Testis (tissue), 2 donors: ENCODE data around the gene NTM.

ENCODE experiments used
- POLR2A ChIP-seq: fragments of 450-650 bp; IDR thresholded peaks from one replicate; pipeline ENCODE4 v1.6.1; 2017; ENCODE audit warnings: antibody characterized with exemption, mild to moderate bottlenecking, moderate library complexity
- TF ChIP-seq, protein P1 (sequence below), 3 experiments: fragments of 450-650 bp in 2 of 3; fragments of 200-600 bp in 1 of 3; sonication (generic) in 1 of 3; IDR thresholded peaks; one replicate each; pipeline ENCODE4 v1.5.1; 2016 to 2019; ENCODE audit warnings: antibody characterized with exemption in 3 of 3, mild to moderate bottlenecking in 2 of 3, moderate library complexity in 1 of 3

DNA sequence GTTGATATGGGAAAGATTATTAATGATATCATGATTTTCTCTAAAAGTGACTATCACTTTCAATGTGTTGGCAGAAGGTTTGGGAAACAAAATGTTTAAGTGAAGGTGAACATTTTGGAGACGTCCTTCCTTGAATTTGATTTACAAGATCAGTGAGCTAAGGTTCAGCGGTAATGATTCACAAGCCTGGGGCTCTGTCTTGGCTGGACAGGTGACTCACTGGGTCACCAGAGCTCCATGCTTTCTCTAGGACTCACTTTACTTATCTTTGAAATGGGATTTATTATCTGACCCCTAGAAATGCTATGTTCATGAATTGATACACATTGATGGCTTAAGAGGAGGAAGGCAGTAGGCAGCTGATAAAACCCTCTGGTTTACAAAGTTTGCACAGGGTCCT lies 437.5 kb downstream of the NTM start:
- TF ChIP-seq, protein P1, sequence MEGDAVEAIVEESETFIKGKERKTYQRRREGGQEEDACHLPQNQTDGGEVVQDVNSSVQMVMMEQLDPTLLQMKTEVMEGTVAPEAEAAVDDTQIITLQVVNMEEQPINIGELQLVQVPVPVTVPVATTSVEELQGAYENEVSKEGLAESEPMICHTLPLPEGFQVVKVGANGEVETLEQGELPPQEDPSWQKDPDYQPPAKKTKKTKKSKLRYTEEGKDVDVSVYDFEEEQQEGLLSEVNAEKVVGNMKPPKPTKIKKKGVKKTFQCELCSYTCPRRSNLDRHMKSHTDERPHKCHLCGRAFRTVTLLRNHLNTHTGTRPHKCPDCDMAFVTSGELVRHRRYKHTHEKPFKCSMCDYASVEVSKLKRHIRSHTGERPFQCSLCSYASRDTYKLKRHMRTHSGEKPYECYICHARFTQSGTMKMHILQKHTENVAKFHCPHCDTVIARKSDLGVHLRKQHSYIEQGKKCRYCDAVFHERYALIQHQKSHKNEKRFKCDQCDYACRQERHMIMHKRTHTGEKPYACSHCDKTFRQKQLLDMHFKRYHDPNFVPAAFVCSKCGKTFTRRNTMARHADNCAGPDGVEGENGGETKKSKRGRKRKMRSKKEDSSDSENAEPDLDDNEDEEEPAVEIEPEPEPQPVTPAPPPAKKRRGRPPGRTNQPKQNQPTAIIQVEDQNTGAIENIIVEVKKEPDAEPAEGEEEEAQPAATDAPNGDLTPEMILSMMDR (IDR thresholded peaks at IDR 0.05) = no peak
- no peak for TF ChIP-seq POLR2A
